Measurements from ENCODE around the gene SLC51A.
"Not testable (repeated sequence)": the region's sequence is repeated elsewhere in the genome, so short reads cannot be mapped to it uniquely, and the experiment has no call there.

Gene SLC51A

DNA sequence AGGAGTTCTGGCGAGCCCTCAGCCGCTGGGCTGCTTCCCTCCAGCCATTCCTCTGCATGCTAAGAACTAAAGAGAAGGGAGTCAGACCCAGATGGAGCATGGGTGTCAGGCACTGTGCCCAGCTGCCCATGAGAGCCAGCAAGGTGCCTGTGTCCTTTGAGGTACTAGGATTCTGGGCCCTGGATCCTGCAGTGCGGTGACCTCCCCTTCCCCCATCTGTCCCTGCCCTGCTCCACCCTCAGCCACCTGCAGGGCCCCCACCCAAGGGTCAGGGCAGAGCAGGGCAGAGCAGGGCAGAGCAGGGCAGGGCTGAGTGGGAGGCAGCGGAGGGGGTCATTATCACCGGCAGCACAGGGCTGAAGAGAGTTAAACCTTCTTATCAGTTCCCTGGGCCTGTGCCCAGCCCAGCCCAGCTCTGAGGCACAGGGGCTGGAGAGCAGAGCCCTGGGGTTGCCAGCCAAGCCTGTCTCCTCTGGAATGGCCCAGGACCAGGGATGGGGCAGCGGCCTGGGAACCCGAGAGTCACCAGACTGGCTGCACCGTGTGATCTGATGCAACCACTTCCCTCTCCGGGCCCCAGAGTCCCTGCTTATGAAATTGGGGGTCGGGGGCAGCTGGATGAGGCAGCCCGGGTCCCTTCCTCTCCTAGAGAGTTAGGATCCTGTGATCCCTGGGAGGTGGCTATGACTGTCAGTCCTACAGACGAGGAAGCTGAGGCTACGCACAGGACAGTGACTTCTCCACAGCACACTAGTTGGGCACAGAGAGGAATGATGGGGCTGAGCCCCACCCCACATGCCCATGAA, 22.4 kb upstream of the SLC51A start:
- no peak for DNase-seq

DNA sequence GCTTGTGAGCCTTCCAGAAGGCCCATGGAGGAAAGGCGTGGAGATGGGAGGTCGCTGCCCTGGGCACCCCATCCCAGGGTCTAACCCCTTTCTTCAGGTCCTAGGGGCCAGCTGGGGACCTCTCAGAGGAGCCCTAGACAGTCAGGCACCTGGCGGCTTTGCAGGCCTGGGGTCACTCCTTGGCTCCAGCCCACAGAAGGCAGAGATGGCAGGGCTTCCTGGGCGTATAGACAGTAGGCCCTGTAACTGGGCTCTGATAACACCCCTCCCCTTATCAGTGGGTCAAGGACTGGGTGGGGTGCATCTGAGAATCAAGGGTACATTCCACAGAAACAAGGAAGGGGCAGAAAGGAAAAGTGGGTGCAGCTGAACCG, 21.8 kb upstream of the SLC51A start:
- no peak for DNase-seq

DNA sequence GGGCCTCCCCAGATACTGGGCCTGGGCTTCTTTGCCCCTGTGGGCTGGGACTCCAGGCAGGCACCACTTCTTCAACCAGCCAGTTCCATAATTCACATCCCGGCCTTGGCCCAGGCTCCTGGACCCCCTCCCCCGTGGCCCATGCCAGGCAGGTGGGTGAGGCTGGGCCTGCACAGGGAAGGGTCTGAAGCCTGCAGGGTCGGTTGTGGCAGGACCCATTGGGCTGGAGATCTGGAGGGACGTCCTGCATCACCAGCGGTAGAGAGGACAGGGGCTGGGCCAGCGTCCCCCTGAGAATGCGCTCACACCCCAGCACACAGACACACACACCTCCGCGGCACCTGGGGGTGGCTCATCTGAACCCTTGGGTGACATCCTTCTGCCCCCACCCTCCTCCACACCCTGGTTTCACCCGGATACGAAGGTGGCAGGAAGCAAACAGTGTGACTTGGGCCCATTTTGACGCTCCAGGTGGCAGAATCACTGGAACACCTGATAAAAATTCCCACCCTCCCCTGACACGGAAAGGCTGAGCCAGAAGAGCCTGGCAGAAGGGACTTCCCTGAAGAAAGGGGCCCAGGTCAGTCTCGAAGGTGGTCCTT, 20.6 kb upstream of the SLC51A start:
- no peak for DNase-seq

DNA sequence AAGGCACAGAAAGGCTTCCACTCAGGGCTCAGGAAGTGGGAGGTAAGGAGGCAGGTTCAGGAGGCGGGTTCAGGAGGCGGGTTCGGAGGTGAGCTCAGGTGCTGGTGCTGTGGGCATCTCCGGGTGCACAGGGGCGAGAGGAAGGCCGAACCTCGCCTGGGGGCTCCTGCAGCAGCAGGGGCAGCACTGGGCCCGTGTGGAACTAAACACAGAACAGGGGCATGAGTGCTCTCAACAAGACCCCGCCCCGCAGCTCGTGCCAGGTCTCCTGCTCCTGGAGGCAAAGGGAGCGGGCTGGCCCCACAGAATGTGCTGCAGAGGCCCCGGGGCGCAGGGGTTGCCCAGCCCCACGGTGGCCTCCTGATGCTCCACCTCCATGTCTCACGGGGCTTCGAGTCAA, 18.8 kb upstream of the SLC51A start:
- no peak for DNase-seq

DNA sequence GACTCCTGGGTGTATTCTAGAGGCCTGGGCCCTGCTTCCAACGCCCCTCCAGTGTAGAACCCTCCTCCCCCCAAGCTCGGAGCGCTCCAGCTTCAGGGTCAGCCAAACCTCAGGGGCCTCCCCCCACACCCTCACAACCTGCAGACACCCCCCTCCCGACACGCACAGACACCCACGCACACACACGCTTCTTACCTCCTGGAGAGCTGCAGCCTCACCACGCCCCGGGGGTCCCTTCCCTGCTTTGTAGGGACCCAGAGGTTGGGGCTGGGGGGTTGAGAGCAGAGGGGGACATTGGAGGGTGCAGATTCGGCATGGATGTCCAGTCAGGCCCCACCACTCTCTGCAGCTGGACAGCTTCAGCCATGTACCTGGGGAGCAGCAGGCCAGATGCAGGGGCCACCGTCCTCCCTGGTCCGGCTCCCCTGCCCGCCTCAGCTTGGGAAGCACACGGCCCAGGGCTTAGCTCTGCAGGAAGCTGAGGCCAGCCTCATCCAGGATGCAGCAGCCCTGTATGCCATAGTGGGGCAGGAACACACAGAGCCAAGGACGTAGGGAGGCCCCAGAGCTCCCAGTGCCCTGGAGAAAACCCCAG, 18.2 kb upstream of the SLC51A start:
- no peak for DNase-seq

DNA sequence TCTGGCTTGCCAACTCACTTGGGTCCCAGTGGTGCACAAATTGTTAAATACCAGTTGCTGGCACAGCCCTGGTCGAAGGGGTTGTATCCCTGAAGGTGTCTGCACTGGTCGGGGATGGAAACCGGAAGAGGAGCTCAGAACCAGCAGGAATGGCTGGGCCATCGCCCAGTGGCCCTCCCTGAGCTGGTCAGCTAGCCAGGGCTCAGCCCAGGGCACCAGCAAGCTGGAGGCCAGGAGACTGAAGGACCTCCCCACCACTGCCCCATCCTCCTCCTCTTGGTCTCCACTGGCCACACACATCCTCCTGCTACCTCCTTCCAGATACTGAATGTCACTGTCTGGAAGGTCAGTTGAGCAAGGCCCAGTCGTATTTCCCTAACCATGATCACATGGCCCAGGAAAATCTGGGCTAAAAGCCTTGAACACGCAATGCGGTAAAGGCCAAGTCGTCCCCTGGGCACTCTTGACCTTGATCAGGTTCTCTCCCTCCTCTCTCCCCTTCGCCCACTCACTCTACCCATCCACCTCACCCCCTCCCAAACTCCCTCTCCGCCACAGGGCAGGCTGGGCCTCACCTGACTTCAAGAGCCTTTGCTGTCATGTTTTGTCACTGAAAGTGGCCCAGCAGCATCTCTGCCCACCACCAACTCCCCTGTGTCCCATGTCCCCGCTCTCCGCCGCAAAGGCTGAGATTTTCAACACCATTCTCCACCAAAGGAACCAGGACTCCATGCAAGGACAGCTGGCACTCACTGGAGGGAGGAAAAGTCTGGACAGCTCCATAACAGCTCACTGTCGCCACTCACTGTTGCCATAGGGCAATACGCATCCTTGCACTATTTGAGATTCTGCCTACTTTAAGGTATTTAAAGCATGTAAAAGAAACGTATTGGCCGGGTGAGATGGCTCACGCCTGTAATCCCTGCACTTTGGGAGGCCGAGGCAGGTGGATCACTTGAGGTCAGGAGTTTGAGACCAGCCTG, 17.3 kb upstream of the SLC51A start:
- DNase-seq, result no peak

DNA sequence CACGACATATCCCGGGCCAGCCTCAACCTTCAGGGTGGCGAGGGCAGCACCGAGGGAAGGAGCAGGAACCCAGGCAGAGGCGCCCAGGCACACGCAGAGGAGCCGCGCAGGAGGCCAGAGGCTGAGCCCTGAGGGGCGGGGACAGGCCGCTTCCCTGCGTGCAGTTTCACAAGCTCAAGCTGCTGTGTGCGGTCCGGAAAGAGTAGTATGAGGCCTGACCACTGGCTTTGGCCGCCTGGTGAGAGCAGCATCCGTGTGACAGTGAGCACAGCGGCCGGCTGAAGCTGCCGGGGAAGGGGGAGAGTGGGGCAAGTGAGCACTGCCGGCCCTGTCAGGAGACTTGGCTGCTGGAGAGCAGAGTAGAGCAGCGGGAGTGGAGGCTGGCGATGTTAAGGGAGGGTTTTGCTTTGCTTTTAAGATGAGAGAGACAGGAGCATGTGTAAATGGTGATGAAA, 13.8 kb upstream of the SLC51A start:
- DNase-seq, result no peak

DNA sequence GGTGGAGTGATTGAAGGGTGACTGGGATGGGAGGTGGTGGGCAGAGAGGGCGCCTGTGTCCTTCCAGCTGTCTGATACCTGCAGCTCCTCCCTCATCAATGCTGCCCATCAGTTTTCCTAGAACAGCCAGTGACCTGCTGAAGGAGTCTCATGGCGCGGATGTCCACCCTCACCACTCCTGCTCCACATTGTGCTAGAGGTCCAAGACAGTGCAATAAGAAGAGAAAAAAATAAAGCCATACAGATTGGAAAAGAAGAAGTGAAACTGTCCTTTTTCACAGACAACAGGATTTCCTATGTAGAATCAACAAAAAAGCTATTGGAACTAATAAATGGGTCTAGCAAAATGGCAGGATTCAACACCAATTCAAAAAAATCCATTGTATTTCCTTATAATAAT, 12.5 kb upstream of the SLC51A start:
- DNase-seq, result no peak

DNA sequence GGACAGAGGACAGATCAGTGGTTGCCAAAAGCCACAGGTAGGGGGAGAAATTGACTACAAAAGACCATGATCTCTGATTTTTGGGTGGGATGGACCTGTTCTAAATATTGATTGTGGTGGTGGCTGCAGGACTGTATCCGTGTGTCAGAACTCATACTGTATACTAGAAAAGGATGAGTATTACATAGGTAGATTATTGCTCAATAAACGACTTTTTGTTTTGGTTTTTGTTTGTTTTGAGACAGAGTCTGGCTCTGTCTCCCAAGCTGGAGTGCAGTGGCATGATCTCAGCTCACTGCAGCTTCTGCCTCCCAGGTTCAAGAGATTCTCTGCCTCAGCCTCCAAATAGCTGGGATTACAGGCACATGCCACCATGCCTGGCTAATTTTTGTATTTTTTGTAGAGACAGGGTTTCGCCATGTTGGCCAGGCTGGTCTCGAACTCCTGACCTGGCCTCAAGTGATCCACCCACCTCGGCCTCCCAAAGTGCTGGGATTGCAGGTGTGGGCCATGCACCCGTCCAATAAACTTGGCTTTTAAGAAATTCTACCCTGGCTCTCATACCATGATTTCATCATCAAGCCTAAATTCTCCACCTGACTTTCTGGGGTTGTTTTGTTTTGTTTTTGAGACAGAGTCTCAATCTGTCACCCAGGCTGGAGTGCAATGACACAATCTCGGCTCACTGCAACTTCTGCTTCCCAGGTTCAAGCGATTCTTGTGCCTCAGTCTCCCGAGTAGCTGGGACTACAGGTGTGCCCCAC, 10.7 kb upstream of the SLC51A start:
- not testable (repeated sequence) for DNase-seq

DNA sequence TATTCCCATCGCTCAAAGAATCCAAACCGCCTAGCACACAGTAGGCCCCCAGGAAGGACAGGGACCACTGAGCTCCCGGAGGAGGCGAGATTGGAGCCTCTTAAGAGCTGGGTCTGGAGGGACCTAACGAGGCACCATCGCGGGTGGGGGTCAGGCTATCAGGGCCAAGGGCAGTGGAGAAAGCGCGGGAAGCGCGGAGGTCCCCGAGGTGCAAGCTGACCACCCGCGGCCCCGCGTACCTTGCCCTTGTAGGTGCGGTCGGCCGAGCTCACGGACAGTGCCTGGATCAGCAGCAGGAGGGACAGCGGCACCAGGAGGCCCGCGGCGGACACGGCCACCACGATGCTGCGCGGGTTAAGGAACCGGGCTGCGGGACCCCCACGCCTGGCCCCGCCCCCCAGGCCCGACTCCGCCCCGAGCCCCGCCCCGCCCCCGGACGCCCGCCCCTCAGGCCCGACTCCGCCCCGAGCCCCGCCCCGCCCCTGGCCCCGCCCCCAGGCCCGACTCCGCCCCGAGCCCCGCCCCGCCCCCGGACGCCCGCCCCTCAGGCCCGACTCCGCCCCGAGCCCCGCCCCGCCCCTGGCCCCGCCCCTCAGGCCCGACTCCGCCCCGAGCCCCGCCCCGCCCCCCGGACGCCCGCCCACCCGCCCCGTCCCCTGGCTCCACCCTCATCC, 9.0 kb upstream of the SLC51A start:
- no peak for DNase-seq

DNA sequence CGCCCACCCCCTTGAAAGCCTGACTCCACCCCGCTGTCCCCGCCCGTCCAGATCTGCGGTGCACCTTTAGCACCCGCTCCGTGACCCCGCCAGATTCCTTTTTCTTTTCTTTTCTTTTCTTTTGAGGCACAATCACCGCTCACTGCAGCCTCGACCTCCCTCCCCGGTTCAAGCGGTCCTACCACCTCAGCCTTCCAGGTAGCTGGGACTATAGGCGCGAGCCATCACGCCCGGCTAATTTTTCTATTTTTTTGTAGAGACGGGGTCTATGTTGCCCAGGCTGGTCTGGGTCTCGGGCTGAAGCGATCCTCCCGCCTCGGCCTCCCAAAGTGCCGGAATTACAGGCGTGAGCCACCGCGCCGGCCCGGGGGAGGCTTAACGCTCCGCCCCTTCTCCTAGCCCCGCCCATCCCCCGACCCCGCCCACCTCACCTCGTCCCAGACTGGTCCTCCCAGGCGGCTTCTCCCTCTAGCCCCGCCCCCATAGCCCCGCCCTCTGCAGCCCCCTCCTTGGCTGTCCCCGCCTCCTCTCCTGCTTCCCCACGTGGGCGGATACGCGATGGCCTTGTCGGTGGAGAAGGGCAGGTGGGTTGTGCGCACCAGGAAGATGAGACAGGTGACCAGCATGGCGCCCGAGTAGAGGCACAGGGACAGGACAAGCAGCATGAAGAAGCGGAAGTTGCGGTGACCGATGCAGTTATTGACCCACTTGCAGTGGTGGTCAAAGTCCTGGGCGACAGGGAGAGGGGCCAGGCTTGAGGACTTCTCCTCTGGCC, 8.3 kb upstream of the SLC51A start:
- DNase-seq, result no peak

DNA sequence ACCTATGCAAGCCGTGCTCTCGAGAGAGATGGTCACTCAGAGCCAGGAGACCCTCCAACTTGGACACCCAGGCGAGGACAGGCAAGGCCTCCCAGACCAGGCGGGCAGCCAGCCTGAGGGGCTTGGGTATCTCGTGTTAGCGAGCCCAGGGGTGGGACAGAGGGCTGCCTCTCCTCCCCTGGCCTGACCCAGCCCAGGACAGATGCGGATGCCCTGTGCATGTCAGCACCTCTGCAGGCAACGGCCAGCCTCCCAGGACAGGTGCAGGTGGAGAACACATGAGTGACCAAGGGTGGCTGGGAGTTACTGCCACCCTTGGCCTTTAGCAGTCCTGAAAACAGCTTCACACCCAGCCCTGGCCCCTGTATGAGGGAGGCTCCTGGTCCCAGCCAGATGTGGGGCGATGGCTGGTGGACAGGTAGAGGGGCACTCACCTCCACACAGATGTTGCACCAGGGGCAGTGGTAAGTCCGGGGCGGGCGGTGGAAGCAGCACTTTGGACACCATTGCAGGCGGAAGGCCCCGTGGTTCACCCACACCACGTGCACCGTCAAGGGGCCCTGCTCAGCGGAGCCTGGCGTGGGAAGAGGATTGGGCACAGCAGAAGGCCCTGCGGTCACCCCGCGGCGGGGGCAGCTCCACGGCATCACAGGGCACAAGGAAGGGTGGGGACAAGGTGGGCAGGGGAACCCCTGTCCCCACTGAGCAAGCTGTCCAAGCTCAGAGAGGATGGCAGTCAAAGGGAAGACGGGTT, 7.2 kb upstream of the SLC51A start:
- DNase-seq, result no peak

DNA sequence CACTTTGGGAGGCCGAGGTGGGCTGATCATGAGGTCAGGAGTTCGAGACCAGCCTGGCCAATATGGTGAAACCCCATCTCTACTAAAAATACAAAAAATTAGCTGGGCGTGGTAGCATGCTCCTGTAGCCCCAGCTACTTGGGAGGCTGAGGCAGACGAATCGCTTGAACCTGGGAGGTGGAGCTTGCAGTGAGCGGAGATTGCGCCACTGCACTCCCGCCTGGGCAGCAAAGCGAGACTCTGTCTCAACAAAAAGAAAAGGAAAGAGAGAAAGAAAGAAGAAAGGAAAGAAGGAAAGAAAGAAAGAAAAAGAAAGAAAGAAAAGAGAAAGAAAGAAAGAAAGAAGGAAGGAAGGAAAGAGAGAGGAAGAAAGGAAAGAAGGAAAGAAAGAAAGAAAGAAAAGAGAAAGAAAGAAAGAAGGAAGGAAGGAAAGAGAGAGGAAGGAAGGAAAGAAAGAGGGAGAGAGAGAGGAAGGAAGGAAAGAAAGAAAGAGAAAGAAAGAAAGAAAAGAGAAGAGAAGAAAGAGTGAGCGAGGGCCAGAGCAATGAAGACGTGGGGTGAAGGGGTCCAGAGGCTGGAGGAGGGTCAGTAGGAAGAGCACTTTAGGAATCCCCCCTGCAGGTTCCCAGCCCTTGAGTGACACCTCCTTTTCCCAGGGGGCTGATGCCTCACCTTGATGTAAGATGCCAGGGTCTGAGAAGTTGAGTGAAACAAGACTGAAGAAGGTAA, 6.2 kb upstream of the SLC51A start:
- not testable (repeated sequence) for DNase-seq

DNA sequence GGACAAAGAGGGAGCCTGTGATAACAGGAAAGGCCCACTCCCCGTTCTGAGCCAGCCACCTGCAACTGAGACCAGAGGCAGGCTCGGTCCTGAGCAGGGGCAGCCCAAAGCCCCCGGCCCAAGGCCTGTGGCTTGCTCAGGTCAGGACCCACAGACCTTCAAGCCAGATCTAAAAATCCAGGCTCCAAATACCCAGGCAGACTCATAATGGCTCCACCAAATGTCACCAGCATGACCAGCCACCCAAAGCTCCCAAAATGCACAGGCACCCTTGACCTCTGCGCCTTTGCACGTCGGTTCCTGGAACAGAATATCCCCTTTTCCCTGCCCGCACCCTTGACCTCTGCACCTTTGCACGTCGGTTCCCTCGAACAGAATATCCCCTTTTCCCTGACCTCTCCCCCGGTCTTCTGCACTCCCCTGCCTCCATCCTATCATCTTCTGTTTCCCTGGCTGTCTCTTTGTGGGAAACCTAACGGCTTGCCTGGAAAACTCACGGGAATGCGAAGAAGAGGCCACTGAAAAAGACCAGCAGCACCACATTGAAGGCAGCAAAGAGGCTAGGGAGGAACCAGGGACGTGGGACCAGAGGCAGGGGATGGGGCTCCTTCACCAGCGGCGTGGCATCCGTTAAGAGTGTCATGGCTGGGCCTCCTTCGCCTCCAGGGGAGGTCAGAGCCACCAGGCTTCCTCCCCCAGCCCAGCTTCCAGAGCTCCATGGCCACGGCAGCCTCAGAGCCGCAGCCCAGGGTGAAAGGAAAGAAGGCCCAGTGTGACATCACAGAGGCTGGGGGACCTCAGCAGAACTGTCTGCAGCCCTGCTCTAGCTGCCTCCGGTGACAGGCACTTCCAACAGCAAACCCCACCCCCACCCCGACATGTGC, 5.4 kb upstream of the SLC51A start, which contains the start of gene ZDHHC19:
Gene ZDHHC19, minus strand, starts transcription at position 728 of the 884 bp plus-strand sequence. Its CDS starts 85 bp downstream, at position 643.
- no peak for DNase-seq

DNA sequence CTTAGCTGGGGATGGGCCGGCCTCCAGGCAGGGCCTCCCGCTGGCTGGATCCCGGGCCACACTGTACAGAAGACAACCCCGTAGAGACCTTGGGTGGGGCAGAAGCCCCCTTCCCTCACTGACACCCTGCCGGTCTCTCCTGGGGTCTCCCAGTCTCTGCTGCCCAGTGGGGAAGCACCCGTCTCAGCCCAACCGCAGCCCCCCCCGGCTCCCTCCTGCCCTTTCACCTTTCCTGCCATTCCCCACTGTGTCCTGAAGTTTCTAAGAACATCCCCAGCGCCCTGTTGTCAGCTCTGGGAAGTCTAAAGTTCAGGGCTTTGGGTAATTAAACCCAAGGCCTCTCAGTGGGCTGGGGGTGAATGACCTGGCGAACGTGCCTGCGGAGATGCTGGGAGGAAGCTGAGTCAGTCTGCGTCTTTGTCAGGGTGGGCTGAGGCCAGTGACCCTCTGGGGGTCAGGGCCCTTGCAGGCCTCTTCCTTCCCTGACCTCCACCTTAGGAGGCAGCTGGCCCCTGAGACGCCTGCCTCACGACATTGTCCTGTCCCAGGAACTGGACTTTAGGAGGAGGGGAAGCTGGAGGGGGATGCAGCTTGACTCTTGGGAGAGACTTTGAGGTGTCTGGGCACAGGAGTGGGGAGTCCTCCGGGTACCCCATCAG, 1.4 kb upstream of the SLC51A start:
- no peak for DNase-seq

DNA sequence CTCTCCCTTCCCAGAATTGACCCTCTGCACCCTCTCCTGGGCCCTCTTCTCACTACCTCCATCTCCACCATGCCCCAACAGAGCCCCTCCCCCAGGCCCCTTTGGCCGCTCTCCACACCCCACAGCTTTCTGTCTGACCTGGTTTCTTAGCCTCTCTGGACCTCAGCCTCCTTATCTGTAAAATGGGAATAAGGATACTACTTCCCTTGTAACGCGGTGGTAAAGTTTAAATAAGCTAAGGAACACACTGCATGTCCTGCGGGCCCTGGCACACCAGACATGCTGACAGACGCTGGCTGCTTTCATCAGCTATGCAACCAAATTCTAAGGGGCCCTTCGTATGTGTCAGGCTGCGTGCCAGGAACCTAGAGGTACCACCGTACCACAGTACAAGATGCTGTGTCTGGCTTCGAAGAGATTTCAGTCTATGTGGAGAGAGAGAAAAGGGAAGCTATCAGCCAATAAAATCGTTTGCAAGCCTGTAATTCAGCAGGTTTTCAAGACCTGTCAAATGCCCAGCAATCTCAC, 777 bp upstream of the SLC51A start:
- DNase-seq, result no peak

DNA sequence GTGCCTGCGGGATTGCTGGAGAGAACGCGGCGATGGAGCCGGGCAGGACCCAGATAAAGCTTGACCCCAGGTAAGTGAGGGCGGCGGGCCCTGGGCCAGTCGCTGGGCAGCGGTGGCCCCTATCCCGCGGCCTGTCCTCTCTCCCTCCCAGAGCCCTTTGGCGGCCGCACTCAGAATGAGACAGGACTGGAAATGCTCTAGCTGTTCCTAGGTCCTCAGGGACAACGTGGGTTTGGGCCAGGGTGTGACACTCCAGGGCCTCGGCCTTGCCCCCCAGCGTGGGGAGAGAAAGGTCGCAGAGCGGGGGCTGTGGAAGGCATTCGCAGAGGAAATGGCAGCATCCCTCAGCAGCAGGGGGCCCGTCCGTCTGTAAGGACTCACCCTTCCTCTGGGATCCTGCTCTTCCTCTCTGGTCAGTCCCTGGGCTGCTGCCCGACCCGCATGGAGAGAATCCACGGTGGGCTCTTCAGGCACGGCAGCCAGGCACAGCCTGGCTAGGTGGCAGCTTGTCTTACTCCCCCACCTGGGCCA, 412 bp downstream of the SLC51A start:
- no peak for DNase-seq

Data from SHP77 treated with DMSO at 0.1 percent for 48 hours (cell line).